ENCODE measurements around the gene SERPINB5.

GRCh38 chr18:63480476-63480875 lies 3.7 kb downstream of the SERPINB5 start:
- TF ChIP-seq HMGXB4 (CRISPR knock-in tag; IDR thresholded peaks at IDR 0.05; ENCODE audit: borderline replicate concordance) (no peak), POLR2A (IDR thresholded peaks at IDR 0.05; ENCODE audit: low read length) (no peak), ZFP36 (IDR thresholded peaks at IDR 0.05; ENCODE audit: borderline replicate concordance, partially characterized antibody) (no peak), JUN (IDR thresholded peaks at IDR 0.05) (no peak), TP53 (CRISPR knock-in tag; IDR thresholded peaks at IDR 0.05) (no peak), NR3C1 (IDR thresholded peaks at IDR 0.05) (no peak), RFX5 (IDR thresholded peaks at IDR 0.05) (no peak), SMC3 (IDR thresholded peaks at IDR 0.05) (no peak), CTCF (IDR thresholded peaks at IDR 0.05) (no peak)

All from A549 (cell line).